Thyroid gland (tissue), 4 donors: ENCODE measurements around the gene CLP1.

Experiments used
- POLR2A ChIP-seq, 2 donors: fragments of 450-650 bp; IDR thresholded peaks; one replicate each; pipeline ENCODE4 v1.6.1; 2017; ENCODE audit warnings: antibody characterized with exemption in 2 of 2, mild to moderate bottlenecking in 2 of 2, moderate library complexity in 1 of 2
- TF ChIP-seq, protein P1 (sequence below), 6 experiments: fragments of 200-600 bp in 3 of 6; fragments of 450-650 bp in 3 of 6; sonication (generic) in 3 of 6; IDR thresholded peaks; one replicate each; pipeline ENCODE4 v1.5.1; 2016 to 2019; ENCODE audit warnings: antibody characterized with exemption in 6 of 6, mild to moderate bottlenecking in 2 of 6, inconsistent platforms in 1 of 6, moderate library complexity in 1 of 6

DNA sequence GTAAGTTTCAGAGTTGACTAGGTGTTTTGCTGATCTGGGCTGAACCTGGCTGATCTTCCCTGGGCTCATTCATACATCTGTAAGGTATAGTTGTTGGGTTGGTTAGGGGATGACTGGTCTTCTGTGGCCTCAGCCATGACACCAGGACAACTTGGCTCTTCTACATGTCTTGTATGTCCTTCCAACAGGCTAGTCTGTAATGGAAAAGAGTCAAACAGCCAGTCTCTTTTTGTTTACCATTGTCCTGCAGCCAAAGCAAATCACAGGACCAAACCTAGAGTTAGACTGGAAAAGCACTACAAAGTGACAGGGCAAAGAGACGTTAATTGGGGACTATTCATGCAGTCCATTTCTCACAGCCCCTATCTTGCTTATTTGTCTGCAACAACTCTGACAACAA is 42.3 kb upstream of the CLP1 start:
- TF ChIP-seq, protein P1, sequence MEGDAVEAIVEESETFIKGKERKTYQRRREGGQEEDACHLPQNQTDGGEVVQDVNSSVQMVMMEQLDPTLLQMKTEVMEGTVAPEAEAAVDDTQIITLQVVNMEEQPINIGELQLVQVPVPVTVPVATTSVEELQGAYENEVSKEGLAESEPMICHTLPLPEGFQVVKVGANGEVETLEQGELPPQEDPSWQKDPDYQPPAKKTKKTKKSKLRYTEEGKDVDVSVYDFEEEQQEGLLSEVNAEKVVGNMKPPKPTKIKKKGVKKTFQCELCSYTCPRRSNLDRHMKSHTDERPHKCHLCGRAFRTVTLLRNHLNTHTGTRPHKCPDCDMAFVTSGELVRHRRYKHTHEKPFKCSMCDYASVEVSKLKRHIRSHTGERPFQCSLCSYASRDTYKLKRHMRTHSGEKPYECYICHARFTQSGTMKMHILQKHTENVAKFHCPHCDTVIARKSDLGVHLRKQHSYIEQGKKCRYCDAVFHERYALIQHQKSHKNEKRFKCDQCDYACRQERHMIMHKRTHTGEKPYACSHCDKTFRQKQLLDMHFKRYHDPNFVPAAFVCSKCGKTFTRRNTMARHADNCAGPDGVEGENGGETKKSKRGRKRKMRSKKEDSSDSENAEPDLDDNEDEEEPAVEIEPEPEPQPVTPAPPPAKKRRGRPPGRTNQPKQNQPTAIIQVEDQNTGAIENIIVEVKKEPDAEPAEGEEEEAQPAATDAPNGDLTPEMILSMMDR (IDR thresholded peaks at IDR 0.05) = no peak
- TF ChIP-seq POLR2A (IDR thresholded peaks at IDR 0.05) = no peak
